ENCODE results near the gene CBX7. TPM values are rescaled to one million over a fixed set of nuclear protein-coding genes. Genes with fewer than 3 reads are reported as not detected.

CBX7 gene
- polyA plus RNA-seq, 3 donors = 3.1 to 18.0 (median 4.0) TPM

- H3K4me2 ChIP-seq (replicated peaks; ENCODE audit: extremely low read depth, low read length, poor library complexity, severe bottlenecking) = no peak overlapping the region
- Mint-ChIP-seq H3K27ac (no peak overlapping the region), H3K9me3 (peaks cover 4 to 9% (median 8%) of the 10 kb centered on the region in 7 donors), H3K27me3 (ENCODE audit: low read depth in 3 of 3) (peaks cover 12 to 29% (median 25%) of the 10 kb centered on the region in 3 donors), H3K4me1 (peaks cover 17% of the 10 kb centered on the region), H3K36me3 (no peaks in the 10 kb centered on the region), H3K4me3 (no peak overlapping the region)
- H3K27me3 ChIP-seq (ENCODE audit: control insufficient read depth in 2 of 2, insufficient read depth in 2 of 2, low read length in 2 of 2) = peaks cover 0 to 7% of the 10 kb centered on the region in 2 donors
- no peak overlapping the region for H3K9ac ChIP-seq (ENCODE audit: insufficient read depth, low read length, poor library complexity, severe bottlenecking)
- no peaks in the 10 kb centered on the region for H4K20me1 ChIP-seq (ENCODE audit: insufficient read depth, low read length)
- H3K79me2 ChIP-seq (ENCODE audit: insufficient read depth, low read length) = no peaks in the 10 kb centered on the region
- no peak for DNase-seq
- TF ChIP-seq CTCF (IDR thresholded peaks at IDR 0.05) = no peak
- intact Hi-C loops (cut with micrococcal nuclease) = no loop called here
- no peak overlapping the region for H3K4me3 ChIP-seq (replicated peaks in 1 of 3; ENCODE audit: low read depth in 2 of 3, low read length in 3 of 3)
- no peak overlapping the region for H2AFZ ChIP-seq (ENCODE audit: insufficient read depth, low read depth, low read length, poor library complexity, severe bottlenecking)
- H3K27ac ChIP-seq (ENCODE audit: low read depth in 1 of 2, low read length in 2 of 2) = no peak overlapping the region
- peaks cover 7 to 11% of the 10 kb centered on the region in 2 donors for H3K4me1 ChIP-seq (ENCODE audit: control insufficient read depth in 1 of 2, insufficient read depth in 2 of 2, low read length in 2 of 2)
- 100% methylated on average over 2 of the region's 2 CpGs for WGBS (ENCODE audit: insufficient coverage)
- H3K9me3 ChIP-seq (replicated peaks in 1 of 2; ENCODE audit: control insufficient read depth in 1 of 2, insufficient read depth in 1 of 2, low read length in 2 of 2) = peaks cover 5 to 11% of the 10 kb centered on the region in 2 donors
- no peaks in the 10 kb centered on the region for H3K36me3 ChIP-seq (replicated peaks in 1 of 2; ENCODE audit: control insufficient read depth in 1 of 2, insufficient read depth in 2 of 2, low read length in 2 of 2)
Observed at GRCh38 chr22:39177456-39177775, 24.9 kb upstream of the CBX7 start.

GRCh38 chr22:39176714-39177455 lies 24.4 kb upstream of the CBX7 start:
- H3K4me3 ChIP-seq (replicated peaks in 1 of 3; ENCODE audit: low read depth in 2 of 3, low read length in 3 of 3) = no peak overlapping the region
- H3K9me3 Mint-ChIP-seq = peaks cover 2 to 7% (median 5%) of the 10 kb centered on the region in 7 donors
- no peaks in the 10 kb centered on the region for H3K36me3 Mint-ChIP-seq
- H3K9ac ChIP-seq (ENCODE audit: insufficient read depth, low read length, poor library complexity, severe bottlenecking) = no peak overlapping the region
- H3K79me2 ChIP-seq (ENCODE audit: insufficient read depth, low read length) = no peaks in the 10 kb centered on the region
- H3K27ac Mint-ChIP-seq = no peak overlapping the region
- H3K9me3 ChIP-seq (replicated peaks in 1 of 2; ENCODE audit: control insufficient read depth in 1 of 2, insufficient read depth in 1 of 2, low read length in 2 of 2) = peaks cover 4 to 6% of the 10 kb centered on the region in 2 donors
- no peak for TF ChIP-seq CTCF (IDR thresholded peaks at IDR 0.05)
- intact Hi-C loops (cut with micrococcal nuclease) = no loop called here
- H3K4me1 Mint-ChIP-seq = peaks cover 17% of the 10 kb centered on the region
- peaks cover 0 to 10% of the 10 kb centered on the region in 2 donors for H3K27me3 ChIP-seq (ENCODE audit: control insufficient read depth in 2 of 2, insufficient read depth in 2 of 2, low read length in 2 of 2)
- no peak for DNase-seq
- H2AFZ ChIP-seq (ENCODE audit: insufficient read depth, low read depth, low read length, poor library complexity, severe bottlenecking) = no peak overlapping the region
- H3K4me1 ChIP-seq (ENCODE audit: control insufficient read depth in 1 of 2, insufficient read depth in 2 of 2, low read length in 2 of 2) = peaks cover 7 to 11% of the 10 kb centered on the region in 2 donors
- peaks cover 15 to 34% (median 27%) of the 10 kb centered on the region in 3 donors for H3K27me3 Mint-ChIP-seq (ENCODE audit: low read depth in 3 of 3)
- WGBS (ENCODE audit: insufficient coverage) = 95% methylated on average over 12 of the region's 14 CpGs
- no peaks in the 10 kb centered on the region for H3K36me3 ChIP-seq (replicated peaks in 1 of 2; ENCODE audit: control insufficient read depth in 1 of 2, insufficient read depth in 2 of 2, low read length in 2 of 2)
- H3K4me3 Mint-ChIP-seq = no peak overlapping the region
- no peaks in the 10 kb centered on the region for H4K20me1 ChIP-seq (ENCODE audit: insufficient read depth, low read length)
- no peak overlapping the region for H3K27ac ChIP-seq (ENCODE audit: low read depth in 1 of 2, low read length in 2 of 2)
- no peak overlapping the region for H3K4me2 ChIP-seq (replicated peaks; ENCODE audit: extremely low read depth, low read length, poor library complexity, severe bottlenecking)

Measured in CD14-positive monocyte (primary cell).